Renal pelvis (tissue), 4 donors: ENCODE results near the gene ECHDC3. TPM values are rescaled to one million over a fixed set of nuclear protein-coding genes. Genes with fewer than 3 reads are reported as not detected.

Source experiments
- DNase-seq: peaks from one replicate; pipeline ENCODE4 v3.0.0-alpha.2; 2013
- polyA plus RNA-seq, 3 donors: library from polyadenylated mRNA; unstranded; fragments of 120-200 nt; gene quantifications; one replicate each; pipeline ENCODE4 v1.2.1, GENCODE V29; 2013; ENCODE audit not compliant: insufficient read length in 3 of 3

The ECHDC3 gene
- polyA plus RNA-seq, 3 donors: 11.4 to 19.4 (median 13.1) TPM

DNA sequence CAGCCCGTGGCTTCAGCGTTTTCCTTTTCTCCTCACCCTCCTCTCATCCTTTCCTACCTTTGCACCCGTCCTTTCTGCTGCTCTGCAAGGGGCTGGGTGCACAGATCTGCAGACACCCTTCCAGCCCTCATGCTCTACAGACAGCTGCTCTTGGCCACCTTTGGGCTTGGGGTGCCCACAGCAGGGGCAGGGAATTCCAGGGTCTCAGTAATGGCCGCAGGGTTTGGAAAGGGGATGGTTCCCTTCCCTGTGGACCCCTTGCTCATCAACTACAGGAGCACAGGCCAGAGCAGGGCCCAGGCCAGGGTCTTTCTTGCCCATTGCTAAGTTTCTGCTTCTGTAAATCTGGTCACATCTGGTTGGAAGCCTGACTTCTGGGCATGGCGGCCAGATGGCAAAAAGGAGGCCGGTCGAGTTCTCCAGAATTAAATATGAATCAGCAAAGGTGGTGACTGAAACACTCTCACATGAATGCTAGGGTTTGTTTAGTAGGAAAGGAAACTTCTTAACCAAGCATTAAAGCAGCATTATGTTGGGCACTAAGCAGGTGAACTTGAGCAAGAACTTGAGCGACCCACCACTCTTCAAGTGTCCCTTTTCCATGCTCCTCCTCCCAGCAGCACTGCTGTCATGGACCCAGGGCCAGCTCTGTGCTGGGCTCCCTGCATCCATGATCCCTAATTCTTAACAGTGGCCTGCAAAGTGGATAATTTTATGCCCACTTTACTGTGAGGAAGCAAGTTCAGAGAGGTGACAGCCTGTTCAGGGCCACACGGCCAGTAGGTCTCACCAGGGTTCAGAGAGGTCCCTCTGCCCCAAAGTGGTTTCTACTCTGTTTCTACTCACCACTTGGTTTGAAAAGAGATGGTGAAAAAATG, 1.5 kb downstream of the ECHDC3 start:
- no peak for DNase-seq

DNA sequence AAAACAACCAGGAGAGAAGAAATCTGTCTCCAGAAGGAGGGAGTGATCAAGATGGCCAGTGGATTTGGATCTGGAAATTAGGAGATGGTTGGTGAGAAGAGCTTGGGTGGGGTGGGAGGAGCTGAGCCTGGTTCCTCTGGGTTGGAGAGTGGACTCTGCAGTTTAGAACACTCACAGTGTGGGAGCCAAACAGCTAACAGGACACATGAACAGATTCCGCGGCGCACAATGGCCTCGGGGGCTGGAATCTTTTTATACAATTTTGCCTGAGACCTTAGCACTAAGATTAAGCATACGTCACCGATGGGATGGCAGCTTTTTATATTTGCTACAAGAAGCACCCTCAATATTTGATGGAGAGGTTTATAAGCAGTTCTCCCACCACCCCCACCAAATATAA, 2.9 kb downstream of the ECHDC3 start:
- DNase-seq: no peak

DNA sequence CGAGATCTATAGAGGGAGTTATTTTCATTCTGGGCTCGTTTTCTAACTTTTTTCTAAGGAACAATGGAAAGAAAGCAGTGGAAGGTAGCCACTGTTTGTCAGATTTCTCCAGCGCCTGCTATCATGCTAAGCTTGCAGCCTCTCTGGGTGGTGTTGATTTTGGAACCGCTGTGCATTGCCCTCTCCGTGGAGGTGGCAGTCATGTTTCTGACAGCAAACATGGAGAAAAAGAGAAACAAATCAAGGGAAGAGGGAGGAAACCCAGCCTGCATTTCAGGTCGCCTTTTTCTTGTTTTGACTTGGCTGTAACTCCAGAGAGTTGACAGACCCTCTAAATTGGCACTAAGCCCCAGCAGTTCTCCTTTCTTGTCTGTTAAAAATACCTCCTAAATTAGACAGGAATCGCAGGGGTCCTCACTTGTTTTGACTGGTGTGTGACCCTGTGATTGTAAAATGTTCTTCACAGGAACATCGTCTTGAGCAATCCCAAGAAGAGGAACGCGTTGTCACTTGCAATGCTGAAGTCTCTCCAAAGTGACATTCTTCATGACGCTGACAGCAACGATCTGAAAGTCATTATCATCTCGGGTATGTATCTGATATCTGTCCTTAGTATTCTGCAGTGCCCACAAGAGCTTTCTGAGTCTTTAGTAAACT, 4.8 kb downstream of the ECHDC3 start:
- DNase-seq: no peak

DNA sequence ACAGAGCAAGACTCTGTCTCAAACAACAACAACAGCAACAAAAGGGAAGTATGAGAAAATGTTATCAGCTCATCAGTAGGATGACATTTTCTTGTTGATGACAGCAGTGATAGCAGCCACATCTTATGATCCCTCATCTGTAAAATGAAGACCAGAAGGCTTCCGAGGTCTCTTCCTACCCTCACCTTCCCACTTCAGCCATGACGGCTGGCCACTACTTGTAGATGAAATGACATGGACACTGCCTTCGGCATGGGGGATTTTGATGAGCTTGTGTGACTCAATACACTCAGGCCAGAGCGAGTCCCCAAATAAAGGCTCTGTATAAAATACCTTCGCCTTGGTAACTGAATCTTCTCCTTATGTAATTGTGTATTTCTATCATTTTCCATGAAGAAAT, 6.7 kb downstream of the ECHDC3 start:
- no peak for DNase-seq

DNA sequence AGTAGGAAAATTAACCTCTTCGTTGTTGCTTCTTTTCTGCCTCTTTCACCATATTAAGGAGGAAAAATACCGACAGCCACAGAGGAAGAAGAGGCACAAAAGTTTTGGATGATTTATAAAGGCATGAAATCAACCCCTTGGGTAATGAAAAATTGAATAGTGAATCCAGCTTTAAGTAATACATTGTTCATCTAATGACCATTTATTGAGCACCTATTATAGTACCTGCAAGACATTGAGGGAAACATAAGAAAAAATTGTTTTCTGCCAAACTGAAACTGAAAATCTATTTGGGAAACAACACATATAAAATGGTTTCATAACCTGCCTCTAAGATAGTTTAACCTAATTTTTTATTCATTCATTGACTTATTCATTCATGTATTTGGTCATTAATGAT, 8.2 kb downstream of the ECHDC3 start:
- no peak for DNase-seq

DNA sequence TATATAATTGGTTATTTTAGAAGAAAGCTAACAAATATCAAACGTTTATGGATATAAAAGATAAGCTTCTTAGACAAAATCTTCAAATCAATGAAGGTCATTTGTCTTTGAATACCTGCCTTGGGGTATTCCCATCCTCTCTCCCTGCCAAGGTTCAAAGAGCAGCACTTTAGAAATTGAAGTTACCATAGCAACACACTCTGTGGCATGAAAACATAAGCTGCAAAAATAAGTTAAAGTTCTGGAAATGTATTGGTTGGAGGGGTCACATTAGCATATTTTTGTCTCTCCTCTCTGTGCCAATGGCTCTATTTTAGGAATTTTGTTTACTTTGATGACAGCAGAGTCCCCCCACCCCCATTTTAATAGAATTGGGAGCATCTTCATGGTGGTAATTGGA, 12.0 kb downstream of the ECHDC3 start:
- no peak for DNase-seq

DNA sequence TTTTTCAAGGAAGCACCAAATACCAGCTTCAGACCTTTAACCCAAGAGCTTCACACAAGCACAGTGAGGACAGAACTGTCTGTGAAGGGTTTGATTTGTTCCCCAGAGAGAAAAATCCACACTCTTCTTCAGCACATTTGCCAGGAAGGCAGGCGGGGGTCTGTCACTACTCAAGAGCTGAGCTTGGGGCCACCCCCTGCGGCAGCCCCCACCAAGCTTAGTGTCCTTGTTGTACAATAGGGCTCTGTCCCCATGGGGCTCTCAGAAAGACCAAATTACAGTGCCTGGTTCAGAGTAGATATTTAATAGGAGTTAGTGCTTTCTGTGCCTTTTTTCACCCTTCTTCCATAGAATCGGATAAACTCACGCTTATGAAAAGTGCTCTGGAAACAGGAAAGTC, 12.4 kb downstream of the ECHDC3 start:
- DNase-seq: no peak

DNA sequence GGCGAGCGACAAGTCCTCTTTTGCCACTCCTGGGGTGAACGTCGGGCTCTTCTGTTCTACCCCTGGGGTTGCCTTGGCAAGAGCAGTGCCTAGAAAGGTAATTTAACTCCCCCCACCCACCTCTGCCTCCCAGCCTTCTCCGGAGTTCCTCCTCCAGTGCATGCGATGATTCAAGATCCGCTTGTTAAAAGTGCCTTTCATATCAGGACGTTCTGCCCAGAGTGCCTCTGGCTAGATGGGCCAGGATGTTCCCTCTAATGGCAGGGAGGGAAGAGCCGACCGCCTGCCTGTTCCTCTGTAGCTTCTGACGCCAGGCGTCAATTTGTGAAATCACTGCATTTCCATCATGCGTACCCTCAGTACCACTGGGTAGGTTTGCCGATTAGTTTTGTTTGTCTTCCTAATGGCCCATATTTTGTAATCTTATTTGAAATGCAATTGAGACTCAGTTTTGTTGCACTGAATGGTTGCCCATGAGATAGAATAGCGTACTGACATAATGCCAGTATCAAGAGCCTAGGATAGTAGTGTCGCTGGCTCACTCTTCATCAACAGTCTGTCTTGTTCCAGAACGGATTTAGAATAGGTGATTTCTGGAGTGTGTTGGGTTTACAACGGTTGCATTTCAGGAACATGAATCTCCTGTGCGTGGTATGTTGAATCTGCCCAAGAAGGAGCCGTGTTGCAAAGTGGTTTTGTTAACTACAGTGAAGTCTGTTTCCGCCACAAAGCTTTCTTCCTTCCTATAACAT, 13.5 kb downstream of the ECHDC3 start:
- no peak for DNase-seq

DNA sequence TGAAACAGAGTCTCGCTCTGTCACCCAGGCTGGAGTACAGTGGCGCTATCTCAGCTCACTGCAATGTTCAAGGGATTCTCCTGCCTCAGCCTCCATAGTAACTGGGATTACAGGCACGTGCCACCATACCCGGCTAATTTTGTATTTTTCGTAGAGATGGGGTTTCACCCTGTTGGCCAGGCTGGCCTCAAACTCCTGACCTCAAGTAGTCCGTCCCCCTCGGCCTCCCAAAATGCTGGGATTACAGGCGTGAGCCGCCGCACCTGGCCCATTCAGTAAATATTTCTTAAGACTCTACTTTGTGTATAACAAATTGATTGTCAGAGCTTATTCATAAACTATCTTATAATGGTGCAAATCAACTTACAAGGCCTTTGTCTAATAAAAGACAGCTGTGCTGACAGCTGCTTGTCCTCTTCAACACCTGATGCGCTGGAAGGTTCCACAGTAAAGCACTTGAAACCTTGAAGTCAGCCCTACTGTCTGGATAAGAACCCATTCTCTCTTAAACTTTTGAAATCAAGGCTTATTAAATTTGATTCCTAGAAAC, 14.7 kb downstream of the ECHDC3 start:
- DNase-seq: no peak

DNA sequence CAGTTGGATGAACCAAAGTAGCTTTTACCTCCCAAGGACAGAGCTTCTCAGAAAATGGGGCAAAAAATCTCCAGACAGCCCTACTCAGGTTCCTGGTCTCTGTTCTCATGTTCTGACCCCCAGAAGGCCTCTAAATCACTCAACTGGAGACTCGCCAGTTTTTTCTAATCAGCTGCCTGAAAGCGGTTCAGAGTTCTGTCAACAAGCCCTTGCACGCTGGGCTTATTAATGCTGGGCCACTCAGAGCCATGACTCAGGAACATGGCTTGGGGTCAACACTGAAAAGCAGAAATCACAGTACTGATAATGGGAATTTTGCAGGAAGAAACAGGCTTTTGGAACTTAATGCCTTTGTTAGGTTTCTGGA, 15.3 kb downstream of the ECHDC3 start:
- DNase-seq: peak; percentile 66

DNA sequence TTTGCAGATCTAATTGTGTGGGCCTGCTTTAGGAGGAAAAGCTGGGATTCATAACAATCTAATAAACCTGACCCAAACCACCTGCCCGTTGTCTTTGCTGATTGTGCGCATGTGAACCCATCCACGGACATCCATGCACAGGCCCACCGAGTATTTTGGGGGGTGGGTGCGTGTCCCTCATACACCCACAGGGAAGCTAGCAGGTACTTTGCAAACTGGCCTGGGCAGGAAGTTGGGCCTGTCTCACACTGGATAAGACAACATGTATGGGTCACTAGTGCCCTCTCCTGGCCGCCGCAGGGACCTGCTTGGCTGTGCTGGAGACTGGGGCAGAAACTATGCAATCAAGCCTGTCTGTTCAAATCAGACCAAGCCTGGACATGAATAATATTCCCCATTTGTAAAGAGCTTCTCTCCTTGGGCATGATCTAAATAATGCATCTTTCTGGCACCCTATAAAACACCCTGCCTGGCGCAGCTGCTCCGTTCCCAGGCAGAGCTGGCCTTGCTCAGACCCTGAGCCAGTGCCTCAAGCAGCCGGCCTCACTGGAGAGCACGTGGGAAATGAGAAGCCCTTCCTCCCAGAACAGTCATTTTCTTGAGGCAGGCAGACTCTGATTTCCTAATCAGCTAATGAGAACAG, 15.8 kb downstream of the ECHDC3 start:
- peak; percentile 77 for DNase-seq

DNA sequence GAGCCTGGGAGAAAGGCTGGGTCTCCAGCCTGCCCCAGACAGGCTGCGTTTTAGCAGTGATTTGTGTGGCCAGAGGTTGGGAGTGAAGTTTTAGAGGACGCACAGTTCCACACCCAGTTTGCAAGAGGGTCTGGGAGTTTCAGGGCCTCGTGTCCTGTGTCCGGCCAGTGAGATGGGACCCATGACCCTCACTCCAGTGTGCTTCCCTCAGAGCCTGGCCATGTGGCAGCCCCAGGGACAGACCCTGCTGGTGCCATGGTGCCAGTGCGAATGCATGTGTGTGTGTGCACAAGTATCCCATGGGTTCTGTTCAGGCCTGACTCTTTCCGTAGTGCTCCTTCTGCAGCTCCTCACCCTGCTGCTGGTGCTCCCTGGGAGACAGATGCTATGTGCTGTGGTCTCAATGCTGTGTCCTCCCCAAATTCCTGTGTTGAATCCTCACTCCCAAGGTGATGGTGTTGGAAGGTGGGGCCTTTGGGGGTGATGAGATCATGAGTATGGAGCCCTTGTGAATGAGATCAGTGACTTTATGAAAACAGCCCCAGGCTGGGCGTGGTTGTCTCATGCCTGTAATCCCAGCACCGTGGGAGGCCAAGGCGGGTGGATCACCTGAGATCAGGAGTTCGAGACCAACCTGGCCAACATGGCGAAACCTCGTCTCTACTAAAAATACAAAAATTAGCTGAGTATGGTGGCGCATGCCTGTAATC, 16.5 kb downstream of the ECHDC3 start:
- no peak for DNase-seq

DNA sequence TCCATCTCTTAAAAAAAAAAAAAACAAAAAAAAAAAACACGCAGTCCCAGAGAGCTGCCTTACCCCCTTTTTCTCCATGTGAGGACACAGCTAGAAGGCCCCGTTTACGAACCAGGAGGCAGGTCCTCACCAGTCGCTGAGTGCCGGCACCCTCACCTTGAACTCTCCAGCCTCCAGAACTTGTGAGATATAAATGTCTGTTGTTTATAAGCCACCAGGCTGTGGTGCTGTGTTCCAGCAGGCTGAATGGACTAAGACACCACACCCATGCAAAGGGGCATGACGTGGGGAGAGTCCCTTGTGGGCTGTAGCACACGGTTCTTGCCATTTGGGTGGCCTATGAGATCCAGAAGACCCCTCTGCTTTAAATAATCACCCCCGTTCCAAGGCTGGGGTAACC, 17.2 kb downstream of the ECHDC3 start:
- DNase-seq: no peak

DNA sequence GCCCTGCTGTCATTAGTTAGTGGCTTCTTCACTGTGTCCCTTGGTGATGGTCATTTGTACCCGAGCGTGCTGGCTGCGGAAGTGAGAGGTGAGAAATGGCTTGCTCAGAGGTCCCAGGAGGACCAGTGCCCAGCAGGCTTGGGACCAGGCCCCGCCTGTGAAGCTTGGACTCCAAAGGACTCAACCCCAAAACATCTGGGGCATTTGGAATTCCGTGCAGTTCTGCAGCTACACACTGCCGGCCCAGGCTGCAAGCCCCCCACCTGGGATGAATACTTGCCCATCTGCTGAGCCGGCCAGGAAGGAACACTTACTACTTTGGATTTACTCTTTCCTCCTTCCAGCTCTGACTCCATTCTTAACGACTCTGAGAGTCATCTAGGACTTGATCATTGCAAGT, 18.0 kb downstream of the ECHDC3 start:
- DNase-seq: no peak

DNA sequence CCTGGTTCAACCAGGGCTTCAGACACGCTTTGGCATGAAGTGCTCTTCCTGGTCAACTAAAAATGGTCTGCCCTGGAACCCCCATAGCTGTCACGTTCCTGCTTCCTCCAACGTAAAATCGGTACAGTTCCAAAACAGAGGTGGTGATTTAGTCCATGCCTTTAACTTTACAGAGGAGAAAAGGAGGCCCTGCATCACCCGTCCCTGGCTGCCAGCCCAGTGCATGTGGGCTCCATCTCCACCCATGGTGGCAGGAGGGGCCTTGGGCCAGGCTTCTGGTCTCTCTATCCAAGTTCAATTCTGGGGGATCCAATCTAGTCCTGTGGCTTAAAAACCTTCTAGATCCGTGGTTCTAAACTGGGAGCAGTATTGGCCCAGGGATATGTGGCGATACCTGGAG, 18.7 kb downstream of the ECHDC3 start:
- DNase-seq: no peak

DNA sequence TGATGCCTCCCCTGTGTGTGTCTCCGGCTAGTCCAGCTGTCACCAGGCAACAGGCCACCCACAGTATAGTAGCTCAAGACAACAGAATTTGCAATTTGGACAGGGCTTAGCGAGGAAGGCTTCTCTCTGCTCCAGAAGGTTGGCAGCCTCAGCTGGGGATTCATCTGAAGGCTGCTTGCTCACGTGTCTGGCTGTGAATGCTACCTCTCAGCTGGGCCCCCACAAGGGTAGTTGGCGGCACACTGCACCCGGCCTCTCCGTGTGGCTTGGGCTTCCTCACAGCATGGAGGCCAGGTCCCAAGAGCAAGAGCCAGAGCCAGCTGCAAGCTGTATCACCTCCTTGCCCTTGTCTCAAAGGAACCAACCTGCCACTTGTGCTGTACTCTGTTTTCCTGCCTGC, 19.2 kb downstream of the ECHDC3 start:
- no peak for DNase-seq

DNA sequence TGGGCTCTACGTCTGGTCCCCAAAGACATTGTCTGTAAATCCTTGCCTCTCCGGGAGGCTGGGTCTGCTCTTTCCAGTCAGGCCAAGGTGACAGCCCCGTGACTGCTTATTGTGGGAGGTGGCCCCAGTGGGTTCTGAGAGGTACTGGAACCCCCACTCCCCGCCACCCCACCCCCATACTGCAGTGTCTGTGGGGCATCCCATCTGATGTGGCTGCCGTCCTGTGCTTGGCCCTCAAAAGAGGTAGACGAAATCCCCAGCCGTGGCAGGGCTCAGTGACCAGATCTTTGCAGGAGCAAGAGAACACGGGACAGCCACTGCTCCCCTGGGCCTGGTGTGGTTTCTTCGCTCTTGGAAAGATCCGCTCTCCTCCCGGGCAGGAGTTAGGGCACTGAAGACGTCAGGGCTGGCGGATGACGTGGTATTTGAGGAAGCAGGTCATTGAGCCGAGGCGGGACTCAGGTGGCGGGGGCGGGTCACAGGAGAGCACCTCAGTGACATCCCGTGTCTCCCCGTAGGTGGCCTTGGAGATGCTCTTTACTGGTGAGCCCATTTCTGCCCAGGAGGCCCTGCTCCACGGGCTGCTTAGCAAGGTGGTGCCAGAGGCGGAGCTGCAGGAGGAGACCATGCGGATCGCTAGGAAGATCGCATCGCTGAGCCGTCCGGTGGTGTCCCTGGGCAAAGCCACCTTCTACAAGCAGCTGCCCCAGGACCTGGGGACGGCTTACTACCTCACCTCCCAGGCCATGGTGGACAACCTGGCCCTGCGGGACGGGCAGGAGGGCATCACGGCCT, 20.7 kb downstream of the ECHDC3 start:
- DNase-seq: no peak

DNA sequence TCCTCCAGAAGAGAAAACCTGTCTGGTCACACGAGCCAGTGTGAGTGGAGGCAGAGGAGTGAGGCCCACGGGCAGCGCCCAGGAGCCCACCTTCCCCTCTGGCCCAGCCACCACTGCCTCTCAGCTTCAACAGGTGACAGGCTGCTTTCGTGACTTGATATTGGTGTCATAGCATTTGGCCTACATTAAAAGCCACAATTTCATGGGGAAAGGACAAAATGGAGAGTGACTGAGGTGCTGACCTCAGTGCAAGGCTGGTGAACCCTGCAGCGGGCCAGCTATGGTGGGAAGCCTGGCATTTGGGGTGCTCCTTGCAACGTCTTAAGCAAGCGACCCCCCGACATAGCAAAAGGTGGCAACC, 21.3 kb downstream of the ECHDC3 start:
- no peak for DNase-seq

DNA sequence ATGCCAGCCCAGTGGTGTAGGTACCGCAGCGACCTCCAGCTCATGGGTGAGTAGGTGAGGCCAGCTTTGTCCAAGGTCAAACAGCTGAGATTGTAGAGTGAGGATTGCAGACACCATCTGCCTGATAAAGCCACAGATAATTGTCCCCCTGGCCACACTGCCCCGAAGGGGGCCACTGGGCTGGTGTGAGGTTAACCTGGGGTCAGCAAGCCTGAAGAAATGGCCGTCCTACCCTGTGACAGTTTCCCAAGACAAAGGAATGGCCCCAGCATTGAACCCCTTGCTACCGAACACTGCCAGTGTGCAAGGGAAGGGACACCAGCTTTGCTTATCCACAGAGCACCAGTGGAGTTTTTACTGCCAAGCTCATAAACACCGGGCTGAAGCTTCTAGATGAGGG, 23.0 kb downstream of the ECHDC3 start:
- no peak for DNase-seq

DNA sequence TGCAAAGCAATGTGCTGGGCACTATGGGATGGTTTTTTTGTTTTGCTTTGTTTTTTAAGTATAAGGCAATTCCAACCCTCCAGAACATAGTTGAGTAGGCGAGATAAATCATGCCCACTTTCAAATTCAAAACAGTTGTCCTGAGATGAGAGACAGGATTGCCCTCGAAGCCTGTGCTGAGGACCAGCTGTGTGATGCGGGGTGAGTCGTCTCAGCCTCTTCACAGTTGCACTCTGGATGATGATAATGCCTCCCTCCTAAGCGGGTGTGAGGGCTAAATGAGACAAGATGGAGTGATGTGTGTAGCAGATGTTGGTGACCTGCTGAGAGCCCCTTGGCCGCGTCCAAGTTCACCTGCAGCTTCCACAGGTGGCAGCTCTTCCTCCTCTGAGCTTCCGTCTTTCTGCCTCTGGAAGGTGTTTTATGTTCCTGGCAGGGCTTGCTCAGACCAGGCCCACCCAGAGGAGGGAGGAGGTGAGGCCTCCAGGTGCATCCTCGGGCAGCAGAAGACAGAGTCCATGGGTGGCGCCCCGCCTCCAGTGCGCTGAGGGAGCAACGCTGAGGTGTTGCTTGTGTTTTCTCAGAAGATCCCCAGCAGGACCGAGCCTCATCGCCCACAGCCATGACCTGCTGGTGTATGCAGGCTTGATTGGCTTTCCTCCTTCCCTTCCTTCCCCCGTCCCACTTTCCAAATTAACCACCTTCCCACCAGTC, 30.6 kb downstream of the ECHDC3 start:
- DNase-seq: no peak
